ENCODE data around the gene FAM53B.

The FAM53B gene

GRCh38 chr10:124740369-124741280 is 3.6 kb downstream of the FAM53B start:
- Histone ChIP-seq H3K36me3 (ENCODE audit: insufficient read depth, low read length) (no peaks in the 10 kb centered on the region), H3K27me3 (ENCODE audit: control insufficient read depth in 1 of 2, insufficient read depth in 2 of 2, low read length in 2 of 2) (no peaks in the 10 kb centered on the region), H3K9me3 (ENCODE audit: low read length) (no peaks in the 10 kb centered on the region), H3K4me1 (ENCODE audit: insufficient read depth, low read length) (peaks cover 80% of the 10 kb centered on the region), H3K27ac (ENCODE audit: low read depth, low read length) (peak overlapping the region; percentile 79), H3K4me3 (ENCODE audit: low read depth in 1 of 2, low read length in 2 of 2) (peak overlapping the region; percentile 3 to 14), H3K9ac (ENCODE audit: low read length) (peak overlapping the region; percentile 20)

GRCh38 chr10:124739986-124740368 is 4.2 kb downstream of the FAM53B start:
- H3K27ac ChIP-seq (ENCODE audit: low read depth, low read length) = peak overlapping the region; percentile 79
- peak overlapping the region in 1 of 2 donors; percentile 14 for H3K4me3 ChIP-seq (ENCODE audit: low read depth in 1 of 2, low read length in 2 of 2)
- H3K4me1 ChIP-seq (ENCODE audit: insufficient read depth, low read length) = peaks cover 80% of the 10 kb centered on the region
- H3K27me3 ChIP-seq (ENCODE audit: control insufficient read depth in 1 of 2, insufficient read depth in 2 of 2, low read length in 2 of 2) = no peaks in the 10 kb centered on the region
- H3K9me3 ChIP-seq (ENCODE audit: low read length) = no peaks in the 10 kb centered on the region
- H3K9ac ChIP-seq (ENCODE audit: low read length) = peak overlapping the region; percentile 20
- H3K36me3 ChIP-seq (ENCODE audit: insufficient read depth, low read length) = no peaks in the 10 kb centered on the region

- Histone ChIP-seq H3K4me1 (ENCODE audit: insufficient read depth, low read length) (peaks cover 83% of the 10 kb centered on the region), H3K27ac (ENCODE audit: low read depth, low read length) (peak overlapping the region; percentile 79), H3K9ac (ENCODE audit: low read length) (no peak overlapping the region), H3K27me3 (ENCODE audit: control insufficient read depth in 1 of 2, insufficient read depth in 2 of 2, low read length in 2 of 2) (no peaks in the 10 kb centered on the region), H3K9me3 (ENCODE audit: low read length) (no peaks in the 10 kb centered on the region), H3K36me3 (ENCODE audit: insufficient read depth, low read length) (no peaks in the 10 kb centered on the region), H3K4me3 (ENCODE audit: low read depth in 1 of 2, low read length in 2 of 2) (peak overlapping the region; percentile 3 to 9)
These were observed 4.9 kb downstream of the FAM53B start for GRCh38 chr10:124739119-124739921.

- H3K27ac ChIP-seq (ENCODE audit: low read depth, low read length) = peak overlapping the region; percentile 79
These were observed 5.7 kb downstream of the FAM53B start for GRCh38 chr10:124738441-124738840.

GRCh38 chr10:124737708-124738107 is 6.5 kb downstream of the FAM53B start:
- Histone ChIP-seq H3K36me3 (ENCODE audit: insufficient read depth, low read length) (no peaks in the 10 kb centered on the region), H3K4me3 (ENCODE audit: low read depth in 1 of 2, low read length in 2 of 2) (peak overlapping the region in 1 of 2 donors; percentile 2), H3K9me3 (ENCODE audit: low read length) (no peaks in the 10 kb centered on the region), H3K9ac (ENCODE audit: low read length) (peak overlapping the region; percentile 47), H3K4me1 (ENCODE audit: insufficient read depth, low read length) (peaks cover 99% of the 10 kb centered on the region), H3K27ac (ENCODE audit: low read depth, low read length) (peak overlapping the region; percentile 79), H3K27me3 (ENCODE audit: control insufficient read depth in 1 of 2, insufficient read depth in 2 of 2, low read length in 2 of 2) (no peaks in the 10 kb centered on the region)

More at GRCh38 chr10:124738441-124738840, 5.7 kb downstream of the FAM53B start:
- Histone ChIP-seq H3K4me1 (ENCODE audit: insufficient read depth, low read length) (peaks cover 92% of the 10 kb centered on the region), H3K9me3 (ENCODE audit: low read length) (no peaks in the 10 kb centered on the region), H3K9ac (ENCODE audit: low read length) (no peak overlapping the region), H3K27me3 (ENCODE audit: control insufficient read depth in 1 of 2, insufficient read depth in 2 of 2, low read length in 2 of 2) (no peaks in the 10 kb centered on the region), H3K4me3 (ENCODE audit: low read depth in 1 of 2, low read length in 2 of 2) (no peak overlapping the region), H3K36me3 (ENCODE audit: insufficient read depth, low read length) (no peaks in the 10 kb centered on the region)

- H3K4me1 ChIP-seq (ENCODE audit: insufficient read depth, low read length) = peaks cover 100% of the 10 kb centered on the region
- H3K9ac ChIP-seq (ENCODE audit: low read length) = peak overlapping the region; percentile 47
- H3K4me3 ChIP-seq (ENCODE audit: low read depth in 1 of 2, low read length in 2 of 2) = peak overlapping the region; percentile 2 to 38
- H3K9me3 ChIP-seq (ENCODE audit: low read length) = no peaks in the 10 kb centered on the region
- no peaks in the 10 kb centered on the region for H3K27me3 ChIP-seq (ENCODE audit: control insufficient read depth in 1 of 2, insufficient read depth in 2 of 2, low read length in 2 of 2)
- no peaks in the 10 kb centered on the region for H3K36me3 ChIP-seq (ENCODE audit: insufficient read depth, low read length)
- H3K27ac ChIP-seq (ENCODE audit: low read depth, low read length) = peak overlapping the region; percentile 79
These were observed 7.0 kb downstream of the FAM53B start for GRCh38 chr10:124737221-124737620.

GRCh38 chr10:124736491-124737136 is 7.6 kb downstream of the FAM53B start:
- no peaks in the 10 kb centered on the region for H3K9me3 ChIP-seq (ENCODE audit: low read length)
- H3K27ac ChIP-seq (ENCODE audit: low read depth, low read length) = peak overlapping the region; percentile 79
- H3K27me3 ChIP-seq (ENCODE audit: control insufficient read depth in 1 of 2, insufficient read depth in 2 of 2, low read length in 2 of 2) = no peaks in the 10 kb centered on the region
- no peaks in the 10 kb centered on the region for H3K36me3 ChIP-seq (ENCODE audit: insufficient read depth, low read length)
- peak overlapping the region; percentile 2 to 38 for H3K4me3 ChIP-seq (ENCODE audit: low read depth in 1 of 2, low read length in 2 of 2)
- H3K4me1 ChIP-seq (ENCODE audit: insufficient read depth, low read length) = peaks cover 100% of the 10 kb centered on the region
- peak overlapping the region; percentile 47 for H3K9ac ChIP-seq (ENCODE audit: low read length)

- no peaks in the 10 kb centered on the region for H3K27me3 ChIP-seq (ENCODE audit: control insufficient read depth in 1 of 2, insufficient read depth in 2 of 2, low read length in 2 of 2)
- peaks cover 98% of the 10 kb centered on the region for H3K4me1 ChIP-seq (ENCODE audit: insufficient read depth, low read length)
- peak overlapping the region in 1 of 2 donors; percentile 38 for H3K4me3 ChIP-seq (ENCODE audit: low read depth in 1 of 2, low read length in 2 of 2)
- no peak overlapping the region for H3K9ac ChIP-seq (ENCODE audit: low read length)
- no peaks in the 10 kb centered on the region for H3K36me3 ChIP-seq (ENCODE audit: insufficient read depth, low read length)
- H3K27ac ChIP-seq (ENCODE audit: low read depth, low read length) = peak overlapping the region; percentile 79
- no peaks in the 10 kb centered on the region for H3K9me3 ChIP-seq (ENCODE audit: low read length)
These were observed 8.5 kb downstream of the FAM53B start for GRCh38 chr10:124735491-124736286.

- Histone ChIP-seq H3K9me3 (ENCODE audit: low read length) (no peaks in the 10 kb centered on the region), H3K4me1 (ENCODE audit: insufficient read depth, low read length) (peaks cover 94% of the 10 kb centered on the region), H3K27ac (ENCODE audit: low read depth, low read length) (peak overlapping the region; percentile 79), H3K9ac (ENCODE audit: low read length) (no peak overlapping the region), H3K27me3 (ENCODE audit: control insufficient read depth in 1 of 2, insufficient read depth in 2 of 2, low read length in 2 of 2) (no peaks in the 10 kb centered on the region), H3K4me3 (ENCODE audit: low read depth in 1 of 2, low read length in 2 of 2) (no peak overlapping the region), H3K36me3 (ENCODE audit: insufficient read depth, low read length) (no peaks in the 10 kb centered on the region)
These were observed 9.6 kb downstream of the FAM53B start for GRCh38 chr10:124734311-124735166.
